ENCODE data around the gene LINC00305.

GRCh38 chr18:64111950-64112349 lies 36.9 kb downstream of the LINC00305 start:
- TF ChIP-seq CTCF (IDR thresholded peaks at IDR 0.05; ENCODE audit: borderline replicate concordance, extremely low read depth, low read length, poor library complexity, severe bottlenecking), result no peak
- TF ChIP-seq EZH2 (IDR thresholded peaks at IDR 0.05; ENCODE audit: borderline replicate concordance, low read depth, low read length, severe bottlenecking), result no peak
